Keratinocyte (primary cell): ENCODE data around the gene FOXO1. TPM values are rescaled to one million over a fixed set of nuclear protein-coding genes. Genes with fewer than 3 reads are reported as not detected.

Experiments used
- DNase-seq: peaks from one replicate; pipeline ENCODE4 v3.0.0-alpha.2; 2011; ENCODE audit warnings: low read depth, missing footprints, low spot score
- FAIRE-seq: peaks from 2 replicates; lab custom pipeline; 2011; peaks lifted over from hg19 to GRCh38; lab: Jason Lieb, UNC
- H2AFZ ChIP-seq: 2 replicates; pipeline ENCODE4 v1.6.0; 2012; ENCODE audit warnings: low read length, control low read depth, inconsistent platforms; ENCODE audit not compliant: control insufficient read depth
- H3K27ac ChIP-seq: 2 replicates; pipeline ENCODE4 v1.5.1; 2011; ENCODE audit warnings: low read length; ENCODE audit not compliant: control insufficient read depth, insufficient read depth
- H3K27me3 ChIP-seq: 3 replicates; pipeline ENCODE4 v1.6.0; 2011; ENCODE audit warnings: low read length; ENCODE audit not compliant: control insufficient read depth, insufficient read depth; ENCODE audit errors: extremely low read depth
- H3K36me3 ChIP-seq, 2 experiments: 2 replicates in 1 of 2; 3 replicates in 1 of 2; pipeline ENCODE4 v1.5.1; 2011; ENCODE audit warnings: low read length in 2 of 2, mild to moderate bottlenecking in 1 of 2; ENCODE audit not compliant: control insufficient read depth in 2 of 2, insufficient read depth in 2 of 2; ENCODE audit errors: extremely low read depth in 1 of 2
- H3K4me1 ChIP-seq: 3 replicates; pipeline ENCODE4 v1.5.1; 2011; ENCODE audit warnings: low read length; ENCODE audit not compliant: control insufficient read depth, insufficient read depth; ENCODE audit errors: extremely low read depth
- H3K4me2 ChIP-seq: 3 replicates; pipeline ENCODE4 v1.6.0; 2011; ENCODE audit warnings: low read depth, low read length; ENCODE audit not compliant: control insufficient read depth, insufficient read depth; ENCODE audit errors: extremely low read depth
- H3K4me3 ChIP-seq, 3 experiments: fragments of 200-600 bp in 1 of 3; sonication (generic) in 1 of 3; 2 replicates in 2 of 3; 3 replicates in 1 of 3; pipeline ENCODE4 v1.5.1; 2011 to 2016; ENCODE audit warnings: low read length in 3 of 3, mild to moderate bottlenecking in 3 of 3, control low read depth in 2 of 3, inconsistent platforms in 1 of 3, low read depth in 1 of 3, mixed read lengths in 1 of 3, mixed run types in 1 of 3, moderate library complexity in 1 of 3; ENCODE audit not compliant: control insufficient read depth in 2 of 3, insufficient read depth in 2 of 3; ENCODE audit errors: extremely low read depth in 1 of 3
- H3K79me2 ChIP-seq: 2 replicates; pipeline ENCODE4 v1.6.0; 2012; ENCODE audit warnings: low read length; ENCODE audit not compliant: control insufficient read depth, insufficient read depth
- H3K9ac ChIP-seq: 3 replicates; pipeline ENCODE4 v1.6.0; 2011; ENCODE audit warnings: low read length; ENCODE audit not compliant: control insufficient read depth, insufficient read depth; ENCODE audit errors: extremely low read depth
- H3K9me1 ChIP-seq: 3 replicates; pipeline ENCODE4 v1.6.0; 2011; ENCODE audit warnings: low read length; ENCODE audit not compliant: control insufficient read depth, insufficient read depth; ENCODE audit errors: extremely low read depth
- H3K9me3 ChIP-seq: 2 replicates; pipeline ENCODE4 v1.5.1; 2012; ENCODE audit warnings: low read depth, low read length; ENCODE audit not compliant: control insufficient read depth
- H4K20me1 ChIP-seq: 3 replicates; pipeline ENCODE4 v1.6.0; 2011; ENCODE audit warnings: low read length; ENCODE audit not compliant: control insufficient read depth, insufficient read depth; ENCODE audit errors: extremely low read depth
- EZH2 ChIP-seq: IDR thresholded peaks from one replicate; pipeline ENCODE4 v1.6.1; 2012; ENCODE audit warnings: inconsistent platforms, mild to moderate bottlenecking, low read length, moderate library complexity
- dilution Hi-C: fragments of 300-500 bp; cut with MboI; formaldehyde crosslinking; loops from one replicate; pipeline ENCODE4 v1.7.0; 2020; ENCODE audit warnings: low sequenced_read_pairs; ENCODE audit not compliant: extremely low pct_ligation_motif_present
- polyA plus RNA-seq, 5 experiments: library from polyadenylated mRNA; depleted of rRNA in 3 of 5; stranded (reverse) in 3 of 5; stranded (forward) in 1 of 5; unstranded in 1 of 5; fragments of >200 nt; gene quantifications; 1 replicate in 1 of 5; 2 replicates in 3 of 5; 3 replicates in 1 of 5; pipeline versions ENCODE4 v1.2.1 to v1.2.3, GENCODE V29; 2011 to 2012; ENCODE audit warnings: missing spikeins in 2 of 5, low read depth in 1 of 5, low replicate concordance in 1 of 5
- TF ChIP-seq, protein P1 (sequence below), 3 experiments: IDR thresholded peaks in 1 of 3; conservative IDR thresholded peaks in 1 of 3; optimal IDR thresholded peaks in 1 of 3; 2 replicates in 2 of 3; 3 replicates in 1 of 3; pipeline versions ENCODE3 to v1.5.1; 2011; ENCODE audit warnings: low read length in 3 of 3, mild to moderate bottlenecking in 3 of 3, moderate library complexity in 2 of 3, control low read depth in 1 of 3, inconsistent platforms in 1 of 3; ENCODE audit not compliant: insufficient read depth in 2 of 3; ENCODE audit errors: extremely low read depth in 1 of 3

Gene FOXO1
- polyA plus RNA-seq, 1 donor (not counting 4 experiments of a cell fraction or from before 2014, with no cell fraction given), result 8.3 TPM

DNA sequence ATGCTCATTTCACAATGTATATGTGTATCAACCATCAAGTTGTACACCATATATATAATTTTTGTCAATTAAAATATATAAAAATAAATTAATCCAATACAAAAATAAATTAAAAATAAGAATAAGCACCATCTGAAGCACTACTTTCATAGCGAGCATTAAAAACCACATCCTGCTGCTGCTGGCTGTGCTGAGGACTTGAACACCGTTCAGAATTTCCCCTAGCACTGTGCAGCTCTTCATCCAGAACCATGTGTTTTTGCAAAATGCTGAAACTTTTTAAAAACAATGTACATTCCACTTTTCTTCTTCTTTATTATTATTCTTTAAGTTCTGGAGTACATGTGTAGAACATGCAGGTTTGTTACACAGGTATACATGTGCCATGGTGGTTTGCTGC is 40.0 kb upstream of the FOXO1 start:
- H3K27ac ChIP-seq, result no peak overlapping the region
- no peak for FAIRE-seq

GRCh38 chr13:40697711-40698110 is 31.3 kb upstream of the FOXO1 start:
- TF ChIP-seq EZH2, result no peak
- TF ChIP-seq, protein P1, sequence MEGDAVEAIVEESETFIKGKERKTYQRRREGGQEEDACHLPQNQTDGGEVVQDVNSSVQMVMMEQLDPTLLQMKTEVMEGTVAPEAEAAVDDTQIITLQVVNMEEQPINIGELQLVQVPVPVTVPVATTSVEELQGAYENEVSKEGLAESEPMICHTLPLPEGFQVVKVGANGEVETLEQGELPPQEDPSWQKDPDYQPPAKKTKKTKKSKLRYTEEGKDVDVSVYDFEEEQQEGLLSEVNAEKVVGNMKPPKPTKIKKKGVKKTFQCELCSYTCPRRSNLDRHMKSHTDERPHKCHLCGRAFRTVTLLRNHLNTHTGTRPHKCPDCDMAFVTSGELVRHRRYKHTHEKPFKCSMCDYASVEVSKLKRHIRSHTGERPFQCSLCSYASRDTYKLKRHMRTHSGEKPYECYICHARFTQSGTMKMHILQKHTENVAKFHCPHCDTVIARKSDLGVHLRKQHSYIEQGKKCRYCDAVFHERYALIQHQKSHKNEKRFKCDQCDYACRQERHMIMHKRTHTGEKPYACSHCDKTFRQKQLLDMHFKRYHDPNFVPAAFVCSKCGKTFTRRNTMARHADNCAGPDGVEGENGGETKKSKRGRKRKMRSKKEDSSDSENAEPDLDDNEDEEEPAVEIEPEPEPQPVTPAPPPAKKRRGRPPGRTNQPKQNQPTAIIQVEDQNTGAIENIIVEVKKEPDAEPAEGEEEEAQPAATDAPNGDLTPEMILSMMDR (optimal IDR thresholded peaks at IDR 0.05 in 1 of 3, IDR thresholded peaks at IDR 0.05 in 1 of 3, conservative IDR thresholded peaks at IDR 0.05 in 1 of 3; ENCODE audit: extremely low read depth in 1 of 3, insufficient read depth in 2 of 3, low read length in 3 of 3), result no peak
- no peak overlapping the region for H3K9ac ChIP-seq
- no peak for FAIRE-seq
- H3K9me1 ChIP-seq, result no peaks in the 10 kb centered on the region
- no peak overlapping the region for H3K4me3 ChIP-seq
- H3K4me2 ChIP-seq, result no peak overlapping the region
- H3K36me3 ChIP-seq, result no peaks in the 10 kb centered on the region
- H3K4me1 ChIP-seq, result no peaks in the 10 kb centered on the region
- no peak overlapping the region for H2AFZ ChIP-seq
- no peaks in the 10 kb centered on the region for H4K20me1 ChIP-seq
- H3K9me3 ChIP-seq, result no peaks in the 10 kb centered on the region
- no peaks in the 10 kb centered on the region for H3K27me3 ChIP-seq
- dilution Hi-C loops, result no loop called here
- no peaks in the 10 kb centered on the region for H3K79me2 ChIP-seq
- DNase-seq, result no peak
- no peak overlapping the region for H3K27ac ChIP-seq

More for the DNA sequence above, 40.0 kb upstream of the FOXO1 start:
- no peaks in the 10 kb centered on the region for H3K79me2 ChIP-seq
- H3K27me3 ChIP-seq, result no peaks in the 10 kb centered on the region
- no peak for TF ChIP-seq EZH2
- no peaks in the 10 kb centered on the region for H3K4me1 ChIP-seq
- H2AFZ ChIP-seq, result no peak overlapping the region
- H3K9ac ChIP-seq, result no peak overlapping the region
- no peaks in the 10 kb centered on the region for H3K36me3 ChIP-seq
- H3K9me3 ChIP-seq, result no peaks in the 10 kb centered on the region
- no peaks in the 10 kb centered on the region for H3K9me1 ChIP-seq
- H3K4me3 ChIP-seq, result no peak overlapping the region
- dilution Hi-C loops, result no loop called here
- DNase-seq, result no peak
- no peak overlapping the region for H3K4me2 ChIP-seq
- H4K20me1 ChIP-seq, result no peaks in the 10 kb centered on the region

- H3K4me3 ChIP-seq, result no peak overlapping the region
- H3K27ac ChIP-seq, result no peak overlapping the region
- DNase-seq, result no peak
- H3K27me3 ChIP-seq, result no peaks in the 10 kb centered on the region
- H3K9me1 ChIP-seq, result no peaks in the 10 kb centered on the region
- H3K4me2 ChIP-seq, result no peak overlapping the region
- no peaks in the 10 kb centered on the region for H3K4me1 ChIP-seq
- TF ChIP-seq, protein P1 (optimal IDR thresholded peaks at IDR 0.05 in 1 of 3, IDR thresholded peaks at IDR 0.05 in 1 of 3, conservative IDR thresholded peaks at IDR 0.05 in 1 of 3; ENCODE audit: extremely low read depth in 1 of 3, insufficient read depth in 2 of 3, low read length in 3 of 3), result no peak
- no peak for TF ChIP-seq EZH2
- no peaks in the 10 kb centered on the region for H3K36me3 ChIP-seq
- dilution Hi-C loops, result no loop called here
- FAIRE-seq, result no peak
- H2AFZ ChIP-seq, result no peak overlapping the region
- H4K20me1 ChIP-seq, result no peaks in the 10 kb centered on the region
- no peaks in the 10 kb centered on the region for H3K9me3 ChIP-seq
- no peaks in the 10 kb centered on the region for H3K79me2 ChIP-seq
- H3K9ac ChIP-seq, result no peak overlapping the region
Measured at GRCh38 chr13:40694426-40694825, 28.0 kb upstream of the FOXO1 start.
